Esophagus squamous epithelium (tissue), 5 donors: Measurements from ENCODE around the gene TMTC1. TPM values are rescaled to one million over a fixed set of nuclear protein-coding genes. Genes with fewer than 3 reads are reported as not detected.

Source experiments
- DNase-seq: peaks from one replicate; lab custom pipeline; 2025; lab: John Stamatoyannopoulos, UW
- H3K27ac ChIP-seq, 4 donors: fragments of 200-600 bp; sonication (generic); one replicate each; pipeline ENCODE4 v1.5.1; 2016 to 2019; ENCODE audit warnings: mild to moderate bottlenecking in 1 of 4
- H3K27me3 ChIP-seq, 4 donors: fragments of 200-600 bp; sonication (generic); 1 replicate in 3 of 4; 2 replicates in 1 of 4; pipeline versions ENCODE4 v1.5.1 to v1.6.0; 2017 to 2021; ENCODE audit warnings: antibody characterized with exemption in 1 of 4
- H3K36me3 ChIP-seq, 3 donors: fragments of 200-600 bp; sonication (generic); one replicate each; pipeline ENCODE4 v1.5.1; 2016 to 2019
- H3K4me1 ChIP-seq, 3 donors: fragments of 200-600 bp; sonication (generic); one replicate each; pipeline ENCODE4 v1.5.1; 2017 to 2019
- H3K4me3 ChIP-seq, 4 donors: fragments of 200-600 bp; sonication (generic); 1 replicate in 3 of 4; 2 replicates in 1 of 4; pipeline ENCODE4 v1.5.1; 2016 to 2019; ENCODE audit warnings: mild to moderate bottlenecking in 2 of 4, moderate library complexity in 1 of 4
- H3K9me3 ChIP-seq, 3 donors: fragments of 200-600 bp; sonication (generic); one replicate each; pipeline ENCODE4 v1.5.1; 2016 to 2019
- CTCF ChIP-seq, 6 experiments: fragments of 450-650 bp in 4 of 6; fragments of 200-600 bp in 2 of 6; sonication (generic) in 2 of 6; IDR thresholded peaks; one replicate each; pipeline ENCODE4 v1.5.1; 2016 to 2019; ENCODE audit warnings: antibody characterized with exemption in 6 of 6, mild to moderate bottlenecking in 4 of 6, moderate library complexity in 4 of 6
- POLR2A ChIP-seq, 4 donors: fragments of 450-650 bp; IDR thresholded peaks; one replicate each; pipeline ENCODE4 v1.6.1; 2017; ENCODE audit warnings: antibody characterized with exemption in 4 of 4, mild to moderate bottlenecking in 4 of 4, moderate library complexity in 3 of 4
- WGBS, 2 donors: methylation state at CpG; one replicate each; pipeline ENCODE4 v1.1.5; 2018; 5-methylcytosine and 5-hydroxymethylcytosine counted together
- intact Hi-C: fragments of 100-400 bp; cut with DNase I; formaldehyde crosslinking; loops from one replicate; pipeline ENCODE4 v1.15.0; 2022
- total RNA-seq, 4 donors: library from RNA; depleted of rRNA; stranded (reverse); fragments of >200 nt; gene quantifications; one replicate each; pipeline ENCODE4 v1.1.0, GENCODE V29; 2016
- donor health status: DM: yes; HTN: yes; CAD: no.

Gene TMTC1
- 10 to 100 TPM in 3 of 4 donors, 1 to 10 TPM in 1; 2.5 to 31.9 (median 14.7) TPM for total RNA-seq

GRCh38 chr12:29783773-29784666 lies at the start of gene TMTC1:
TMTC1 (minus strand) TSS chr12:29783942; CDS start chr12:29783751, 191 bp downstream.
- peaks cover 3 to 37% (median 4%) of the 10 kb centered on the region in 3 donors for H3K4me1 ChIP-seq
- intact Hi-C loops = no loop called here
- TF ChIP-seq POLR2A (IDR thresholded peaks at IDR 0.05) (peak in 1 of 4 donors; percentile 44), CTCF (IDR thresholded peaks at IDR 0.05) (no peak)
- no peak for DNase-seq
- H3K4me3 ChIP-seq = peak within 1 kb of the TSS; percentile 56 to 86 (median 66)
- H3K27me3 ChIP-seq = peaks cover 0 to 33% (median 0%) of the 10 kb centered on the region in 4 donors
- WGBS, 2 donors = 0 to 2% methylated on average over 6 to 16 of the region's 87 CpGs
- peak within 1 kb of the TSS; percentile 74 to 90 (median 84) for H3K27ac ChIP-seq
- no peaks in the 10 kb centered on the region for H3K36me3 ChIP-seq
- H3K9me3 ChIP-seq = no peaks in the 10 kb centered on the region

GRCh38 chr12:29831173-29831572 lies 47.4 kb upstream of the TMTC1 start:
- TF ChIP-seq CTCF (IDR thresholded peaks at IDR 0.05) = no peak
- no peak for TF ChIP-seq POLR2A (IDR thresholded peaks at IDR 0.05)
- H3K36me3 ChIP-seq = no peaks in the 10 kb centered on the region
- H3K4me1 ChIP-seq = no peaks in the 10 kb centered on the region
- 68 to 73% methylated on average over 2 of the region's 3 CpGs for WGBS, 2 donors
- no peaks in the 10 kb centered on the region for H3K27me3 ChIP-seq
- H3K4me3 ChIP-seq = no peak overlapping the region
- intact Hi-C loops = no loop called here
- no peak for DNase-seq
- H3K27ac ChIP-seq = no peak overlapping the region
- peaks cover 0 to 5% (median 0%) of the 10 kb centered on the region in 3 donors for H3K9me3 ChIP-seq

GRCh38 chr12:29830391-29830790 lies 46.6 kb upstream of the TMTC1 start:
- intact Hi-C loops = no loop called here

GRCh38 chr12:29818916-29819623 lies 35.3 kb upstream of the TMTC1 start:
- no peaks in the 10 kb centered on the region for H3K27me3 ChIP-seq
- H3K4me3 ChIP-seq = no peak overlapping the region
- H3K4me1 ChIP-seq = no peaks in the 10 kb centered on the region
- WGBS, 2 donors = 63 to 79% methylated on average over 2 of the region's 2 CpGs
- no peaks in the 10 kb centered on the region for H3K36me3 ChIP-seq
- no peaks in the 10 kb centered on the region for H3K9me3 ChIP-seq
- no peak overlapping the region for H3K27ac ChIP-seq
- intact Hi-C loops = no loop called here
- no peak for TF ChIP-seq POLR2A (IDR thresholded peaks at IDR 0.05)
- no peak for TF ChIP-seq CTCF (IDR thresholded peaks at IDR 0.05)
- no peak for DNase-seq

More at GRCh38 chr12:29830391-29830790, 46.6 kb upstream of the TMTC1 start:
- H3K4me1 ChIP-seq = no peaks in the 10 kb centered on the region
- WGBS, 2 donors = 50% methylated on average over 1 of the region's 1 CpG
- no peaks in the 10 kb centered on the region for H3K27me3 ChIP-seq
- no peak overlapping the region for H3K27ac ChIP-seq
- no peak overlapping the region for H3K4me3 ChIP-seq
- no peak for TF ChIP-seq CTCF (IDR thresholded peaks at IDR 0.05)
- no peak for TF ChIP-seq POLR2A (IDR thresholded peaks at IDR 0.05)
- peaks cover 0 to 5% (median 0%) of the 10 kb centered on the region in 3 donors for H3K9me3 ChIP-seq
- no peak for DNase-seq
- H3K36me3 ChIP-seq = no peaks in the 10 kb centered on the region
